Loucy (cell line): ENCODE results near the gene ARFRP1.

Experiments used
- H2AFZ ChIP-seq: fragments of 200-600 bp; sonication (generic); 2 replicates; pipeline ENCODE4 v1.6.0; 2016; ENCODE audit warnings: antibody characterized with exemption, mild to moderate bottlenecking, low read length, moderate library complexity
- H3F3A ChIP-seq: fragments of 200-600 bp; 2 replicates; pipeline ENCODE4 v1.6.0; 2016; ENCODE audit warnings: antibody characterized with exemption, low read depth, mild to moderate bottlenecking
- H3K27me3 ChIP-seq: fragments of 200-600 bp; sonication (generic); 2 replicates; pipeline ENCODE4 v1.6.1; 2014; ENCODE audit warnings: low read length, mild to moderate bottlenecking; ENCODE audit not compliant: insufficient read depth, poor library complexity, severe bottlenecking
- H3K36me3 ChIP-seq: fragments of 200-600 bp; sonication (generic); 2 replicates; pipeline ENCODE4 v1.6.1; 2016; ENCODE audit warnings: low read length; ENCODE audit not compliant: insufficient read depth
- H3K4me1 ChIP-seq: fragments of 200-600 bp; sonication (generic); 2 replicates; pipeline ENCODE4 v1.5.1; 2014; ENCODE audit warnings: low read length, mild to moderate bottlenecking; ENCODE audit not compliant: insufficient read depth, poor library complexity, severe bottlenecking
- H3K4me2 ChIP-seq: fragments of 200-600 bp; sonication (generic); 2 replicates; pipeline ENCODE4 v1.6.0; 2014; ENCODE audit warnings: antibody characterized with exemption, low read length, low read depth, mild to moderate bottlenecking; ENCODE audit not compliant: poor library complexity, severe bottlenecking
- H3K4me3 ChIP-seq: fragments of 200-600 bp; sonication (generic); 2 replicates; pipeline ENCODE4 v1.5.1; 2014; ENCODE audit warnings: low read length, mild to moderate bottlenecking, mixed read lengths; ENCODE audit not compliant: poor library complexity, severe bottlenecking
- H3K79me2 ChIP-seq: fragments of 200-600 bp; sonication (generic); 2 replicates; pipeline ENCODE4 v1.6.1; 2014; ENCODE audit warnings: low read length; ENCODE audit not compliant: insufficient read depth
- H3K9ac ChIP-seq: fragments of 200-600 bp; sonication (generic); 2 replicates; pipeline ENCODE4 v1.6.0; 2014; ENCODE audit warnings: mild to moderate bottlenecking, low read depth, low read length, moderate library complexity; ENCODE audit not compliant: poor library complexity, severe bottlenecking
- H3K9me2 ChIP-seq: fragments of 200-600 bp; sonication (generic); replicated peaks from 2 replicates; pipeline ENCODE4 v1.6.1; 2016; ENCODE audit warnings: low read depth, low read length, mixed read lengths
- H3K9me3 ChIP-seq: fragments of 200-600 bp; sonication (generic); 2 replicates; pipeline ENCODE4 v1.6.1; 2014; ENCODE audit warnings: mild to moderate bottlenecking, antibody characterized with exemption, low read length, low read depth; ENCODE audit not compliant: insufficient read depth
- H4K20me1 ChIP-seq: fragments of 200-600 bp; sonication (generic); 2 replicates; pipeline ENCODE4 v1.6.0; 2014; ENCODE audit warnings: antibody characterized with exemption, low read length, mild to moderate bottlenecking; ENCODE audit not compliant: insufficient read depth, poor library complexity, severe bottlenecking
- CTCF ChIP-seq: fragments of 200-600 bp; sonication (generic); conservative IDR thresholded peaks from 2 replicates; pipeline ENCODE4 v1.5.1; 2014; ENCODE audit warnings: mild to moderate bottlenecking, antibody characterized with exemption, low read length
- EZH2phosphoT487 ChIP-seq: fragments of 200-600 bp; IDR thresholded peaks from 2 replicates; pipeline ENCODE4 v1.6.1; 2018; ENCODE audit warnings: antibody characterized with exemption, mild to moderate bottlenecking, moderate library complexity, borderline replicate concordance

Gene ARFRP1

DNA sequence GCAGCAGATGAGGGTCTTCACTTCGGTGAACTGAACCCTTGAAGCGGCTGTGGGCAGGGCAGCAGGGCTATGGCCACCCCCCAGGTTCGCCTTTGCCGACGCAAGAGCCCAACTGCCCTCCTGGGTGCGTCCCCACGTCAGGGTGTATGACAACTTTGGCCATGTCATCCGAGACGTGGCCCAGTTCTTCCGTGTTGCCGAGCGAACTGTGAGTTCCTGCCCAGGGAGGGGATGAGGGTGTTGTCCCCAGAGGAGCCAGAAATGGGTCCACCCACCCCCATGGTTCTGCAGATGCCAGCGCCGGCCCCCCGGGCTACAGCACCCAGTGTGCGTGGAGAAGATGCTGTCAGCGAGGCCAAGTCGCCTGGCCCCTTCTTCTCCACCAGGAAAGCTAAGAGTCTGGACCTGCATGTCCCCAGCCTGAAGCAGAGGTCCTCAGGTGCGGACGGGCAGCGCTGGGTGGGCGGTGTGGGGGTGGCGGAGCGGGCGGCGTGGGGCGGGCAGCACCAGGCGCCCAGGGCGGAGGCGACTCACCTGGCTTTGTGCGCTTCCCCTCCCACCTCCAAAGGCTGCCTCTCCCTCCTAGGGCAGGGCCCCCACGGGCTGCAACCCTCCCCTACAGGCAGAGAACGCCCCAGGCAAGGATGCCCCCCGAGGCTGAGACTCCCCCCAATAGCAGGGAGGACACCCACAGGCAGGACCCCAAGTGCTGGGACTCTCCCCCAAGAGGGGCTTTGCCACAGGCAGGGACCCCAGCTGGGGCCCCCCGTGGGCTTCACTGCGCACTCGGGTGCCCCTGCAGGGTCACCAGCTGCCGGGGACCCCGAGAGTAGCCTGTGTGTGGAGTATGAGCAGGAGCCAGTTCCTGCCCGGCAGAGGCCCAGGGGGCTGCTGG is 17.5 kb downstream of the ARFRP1 start:
- no peaks in the 10 kb centered on the region for H3K36me3 ChIP-seq
- H3K9ac ChIP-seq, result no peak overlapping the region
- H3K9me3 ChIP-seq, result no peaks in the 10 kb centered on the region
- H3K4me1 ChIP-seq, result no peaks in the 10 kb centered on the region
- no peak overlapping the region for H3K4me2 ChIP-seq
- H3K27me3 ChIP-seq, result no peaks in the 10 kb centered on the region
- no peak overlapping the region for H2AFZ ChIP-seq
- no peaks in the 10 kb centered on the region for H4K20me1 ChIP-seq
- no peak overlapping the region for H3K4me3 ChIP-seq
- H3K9me2 ChIP-seq, result no peaks in the 10 kb centered on the region
- no peaks in the 10 kb centered on the region for H3K79me2 ChIP-seq
- TF ChIP-seq CTCF (no peak), EZH2phosphoT487 (no peak)
- no peaks in the 10 kb centered on the region for H3F3A ChIP-seq

DNA sequence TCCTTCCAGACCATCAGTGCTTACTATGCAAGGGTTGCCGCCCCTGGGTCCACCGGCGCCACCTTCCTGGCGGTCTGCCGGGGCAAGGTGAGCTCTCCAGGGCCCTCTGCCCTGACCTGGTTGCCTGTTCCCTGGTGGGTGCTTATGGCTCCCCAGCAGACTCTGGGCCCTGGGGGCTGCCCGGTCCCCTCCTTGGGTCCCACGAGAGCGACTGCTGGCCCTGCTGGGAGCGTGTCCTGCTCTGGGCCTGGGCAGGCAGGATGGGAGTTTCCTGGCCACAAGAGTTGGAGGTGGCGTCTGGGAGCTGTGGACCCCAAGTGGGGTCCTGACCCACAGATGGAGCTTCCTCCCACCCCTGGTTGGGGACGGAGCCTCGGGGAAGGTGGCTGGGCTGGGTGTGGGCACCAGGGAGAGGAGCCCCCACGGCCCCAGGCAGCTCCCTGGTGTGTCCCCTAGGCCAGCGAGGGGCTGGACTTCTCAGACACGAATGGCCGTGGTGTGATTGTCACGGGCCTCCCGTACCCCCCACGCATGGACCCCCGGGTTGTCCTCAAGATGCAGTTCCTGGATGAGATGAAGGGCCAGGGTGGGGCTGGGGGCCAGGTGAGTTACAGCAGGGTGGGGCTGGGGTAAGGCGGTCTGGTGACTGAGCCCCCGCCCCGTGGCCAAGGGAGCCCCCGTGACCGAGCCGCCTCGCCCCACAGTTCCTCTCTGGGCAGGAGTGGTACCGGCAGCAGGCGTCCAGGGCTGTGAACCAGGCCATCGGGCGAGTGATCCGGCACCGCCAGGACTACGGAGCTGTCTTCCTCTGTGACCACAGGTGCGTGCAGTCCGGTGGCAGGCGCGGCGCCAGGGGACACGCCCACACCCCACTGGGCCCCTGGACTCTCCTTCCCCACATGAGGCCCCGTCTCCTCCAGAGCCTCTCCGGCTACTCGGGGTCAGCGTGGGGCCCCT is 18.5 kb downstream of the ARFRP1 start:
- Histone ChIP-seq H3K4me2 (no peak overlapping the region), H4K20me1 (no peaks in the 10 kb centered on the region), H3F3A (no peaks in the 10 kb centered on the region), H3K9me2 (no peaks in the 10 kb centered on the region), H3K27me3 (no peaks in the 10 kb centered on the region), H3K9me3 (no peaks in the 10 kb centered on the region), H3K79me2 (no peaks in the 10 kb centered on the region), H3K4me1 (no peaks in the 10 kb centered on the region), H3K4me3 (no peak overlapping the region), H3K9ac (no peak overlapping the region), H3K36me3 (no peaks in the 10 kb centered on the region), H2AFZ (no peak overlapping the region)
- TF ChIP-seq CTCF (no peak), EZH2phosphoT487 (no peak)

GRCh38 chr20:63688228-63689045 is 19.3 kb downstream of the ARFRP1 start:
- Histone ChIP-seq H3K36me3 (no peaks in the 10 kb centered on the region), H2AFZ (no peak overlapping the region), H3K9me3 (no peaks in the 10 kb centered on the region), H4K20me1 (no peaks in the 10 kb centered on the region), H3K9me2 (no peaks in the 10 kb centered on the region), H3K4me3 (no peak overlapping the region), H3K9ac (no peak overlapping the region), H3F3A (no peaks in the 10 kb centered on the region), H3K4me1 (no peaks in the 10 kb centered on the region), H3K27me3 (no peaks in the 10 kb centered on the region), H3K79me2 (no peaks in the 10 kb centered on the region), H3K4me2 (no peak overlapping the region)
- TF ChIP-seq EZH2phosphoT487, result no peak
- TF ChIP-seq CTCF, result no peak
